Karpas-422 (cell line): Measurements from ENCODE around the gene MOK. TPM values are rescaled to one million over a fixed set of nuclear protein-coding genes. Genes with fewer than 3 reads are reported as not detected.
"Not testable (repeated sequence)": the region's sequence is repeated elsewhere in the genome, so short reads cannot be mapped to it uniquely, and the experiment has no call there.

Source experiments
- DNase-seq: peaks from one replicate; pipeline ENCODE4 v3.0.0-alpha.2; 2015
- H2AFZ ChIP-seq: fragments of 200-600 bp; sonication (generic); 2 replicates; pipeline ENCODE4 v1.6.1; 2014; ENCODE audit warnings: antibody characterized with exemption, low read length, mixed read lengths
- H3K27ac ChIP-seq: fragments of 200-600 bp; sonication (generic); 2 replicates; pipeline ENCODE4 v1.5.1; 2014; ENCODE audit warnings: mild to moderate bottlenecking, low read length, moderate library complexity
- H3K27me3 ChIP-seq: fragments of 200-600 bp; sonication (generic); 2 replicates; pipeline ENCODE4 v1.6.1; 2014; ENCODE audit warnings: low read length, mixed read lengths
- H3K36me3 ChIP-seq: fragments of 200-600 bp; sonication (generic); 2 replicates; pipeline ENCODE4 v1.6.1; 2014; ENCODE audit warnings: low read length, mixed read lengths; ENCODE audit not compliant: insufficient read depth
- H3K4me1 ChIP-seq: fragments of 200-600 bp; sonication (generic); 2 replicates; pipeline ENCODE4 v1.6.1; 2014; ENCODE audit warnings: mild to moderate bottlenecking, low read length, mixed read lengths
- H3K4me2 ChIP-seq: fragments of 200-600 bp; sonication (generic); 2 replicates; pipeline ENCODE4 v1.6.1; 2014; ENCODE audit warnings: low read length, low read depth, mild to moderate bottlenecking; ENCODE audit not compliant: poor library complexity, severe bottlenecking
- H3K4me3 ChIP-seq: fragments of 200-600 bp; sonication (generic); 2 replicates; pipeline ENCODE4 v1.5.1; 2014; ENCODE audit warnings: mild to moderate bottlenecking, antibody characterized with exemption, low read length, mixed read lengths
- H3K79me2 ChIP-seq: fragments of 200-600 bp; sonication (generic); 2 replicates; pipeline ENCODE4 v1.6.1; 2014; ENCODE audit warnings: mild to moderate bottlenecking, low read length, mixed read lengths
- H3K9ac ChIP-seq: fragments of 200-600 bp; sonication (generic); 2 replicates; pipeline ENCODE4 v1.6.0; 2014; ENCODE audit warnings: low read length
- H3K9me2 ChIP-seq: fragments of 200-600 bp; sonication (generic), shearing (Covaris generic); replicated peaks from 2 replicates; pipeline ENCODE4 v1.6.0; 2014; ENCODE audit warnings: mild to moderate bottlenecking, low read length, moderate library complexity; ENCODE audit not compliant: insufficient read depth
- H3K9me3 ChIP-seq: fragments of 300-700, 200-600 bp; sonication (generic); 2 replicates; pipeline ENCODE4 v1.6.1; 2014; ENCODE audit warnings: low read length, mixed read lengths
- H4K20me1 ChIP-seq: fragments of 200-600 bp; sonication (generic); 2 replicates; pipeline ENCODE4 v1.6.1; 2014; ENCODE audit warnings: mild to moderate bottlenecking, antibody characterized with exemption, low read length, low read depth; ENCODE audit not compliant: insufficient read depth
- total RNA-seq: library from RNA; depleted of rRNA; stranded (reverse); fragments of >200 nt; shearing (Covaris generic); gene quantifications from 2 replicates; pipeline ENCODE4 v1.2.3, GENCODE V29; 2014; ENCODE audit warnings: low replicate concordance

MOK gene
- total RNA-seq, 1 experiment from 2014 or later, result 4.4 TPM

- no peaks in the 10 kb centered on the region for H3K36me3 ChIP-seq
- H3K9me3 ChIP-seq, result no peaks in the 10 kb centered on the region
- H3K4me3 ChIP-seq, result no peak overlapping the region
- H3K4me2 ChIP-seq, result no peak overlapping the region
- H3K9me2 ChIP-seq, result no peaks in the 10 kb centered on the region
- H3K27me3 ChIP-seq, result no peaks in the 10 kb centered on the region
- no peak overlapping the region for H2AFZ ChIP-seq
- no peaks in the 10 kb centered on the region for H3K79me2 ChIP-seq
- H3K4me1 ChIP-seq, result no peaks in the 10 kb centered on the region
- no peak overlapping the region for H3K9ac ChIP-seq
- no peak for DNase-seq
- H3K27ac ChIP-seq, result no peak overlapping the region
- no peaks in the 10 kb centered on the region for H4K20me1 ChIP-seq
Observed at GRCh38 chr14:102252834-102253801, 51.8 kb downstream of the MOK start.

GRCh38 chr14:102251161-102251560 is 53.8 kb downstream of the MOK start:
- H3K4me1 ChIP-seq, result no peaks in the 10 kb centered on the region
- no peaks in the 10 kb centered on the region for H3K27me3 ChIP-seq
- no peaks in the 10 kb centered on the region for H4K20me1 ChIP-seq
- H3K9me3 ChIP-seq, result no peaks in the 10 kb centered on the region
- no peak overlapping the region for H3K4me3 ChIP-seq
- no peaks in the 10 kb centered on the region for H3K9me2 ChIP-seq
- H3K36me3 ChIP-seq, result no peaks in the 10 kb centered on the region
- no peak overlapping the region for H3K27ac ChIP-seq
- H3K9ac ChIP-seq, result no peak overlapping the region
- H2AFZ ChIP-seq, result no peak overlapping the region
- no peaks in the 10 kb centered on the region for H3K79me2 ChIP-seq
- H3K4me2 ChIP-seq, result no peak overlapping the region
- DNase-seq, result no peak

GRCh38 chr14:102250636-102251035 is 54.3 kb downstream of the MOK start:
- no peak overlapping the region for H3K27ac ChIP-seq
- no peaks in the 10 kb centered on the region for H3K9me3 ChIP-seq
- no peaks in the 10 kb centered on the region for H4K20me1 ChIP-seq
- no peaks in the 10 kb centered on the region for H3K4me1 ChIP-seq
- no peaks in the 10 kb centered on the region for H3K27me3 ChIP-seq
- no peaks in the 10 kb centered on the region for H3K9me2 ChIP-seq
- H3K36me3 ChIP-seq, result no peaks in the 10 kb centered on the region
- no peak overlapping the region for H3K9ac ChIP-seq
- H3K4me3 ChIP-seq, result no peak overlapping the region
- no peaks in the 10 kb centered on the region for H3K79me2 ChIP-seq
- no peak overlapping the region for H2AFZ ChIP-seq
- DNase-seq, result no peak
- H3K4me2 ChIP-seq, result no peak overlapping the region

GRCh38 chr14:102249981-102250380 is 55.0 kb downstream of the MOK start:
- Histone ChIP-seq H3K9me2 (no peaks in the 10 kb centered on the region), H3K9me3 (no peaks in the 10 kb centered on the region), H4K20me1 (no peaks in the 10 kb centered on the region), H3K4me3 (no peak overlapping the region), H3K79me2 (no peaks in the 10 kb centered on the region), H3K4me2 (no peak overlapping the region), H3K27ac (no peak overlapping the region), H2AFZ (no peak overlapping the region), H3K36me3 (no peaks in the 10 kb centered on the region), H3K4me1 (no peaks in the 10 kb centered on the region), H3K9ac (no peak overlapping the region), H3K27me3 (no peaks in the 10 kb centered on the region)
- DNase-seq, result no peak

- Histone ChIP-seq H3K27ac (no peak overlapping the region), H3K27me3 (no peaks in the 10 kb centered on the region), H3K79me2 (no peaks in the 10 kb centered on the region), H3K4me2 (no peak overlapping the region), H2AFZ (no peak overlapping the region), H3K4me1 (no peaks in the 10 kb centered on the region), H3K9me2 (no peaks in the 10 kb centered on the region), H3K4me3 (no peak overlapping the region), H3K9me3 (no peaks in the 10 kb centered on the region), H4K20me1 (no peaks in the 10 kb centered on the region), H3K9ac (no peak overlapping the region), H3K36me3 (no peaks in the 10 kb centered on the region)
- DNase-seq, result no peak
Observed at GRCh38 chr14:102249041-102249440, 55.9 kb downstream of the MOK start.

- H3K9me3 ChIP-seq, result no peaks in the 10 kb centered on the region
- DNase-seq, result no peak
- no peak overlapping the region for H3K27ac ChIP-seq
- no peaks in the 10 kb centered on the region for H3K79me2 ChIP-seq
- H3K27me3 ChIP-seq, result no peaks in the 10 kb centered on the region
- no peak overlapping the region for H3K4me3 ChIP-seq
- H4K20me1 ChIP-seq, result no peaks in the 10 kb centered on the region
- H3K9ac ChIP-seq, result no peak overlapping the region
- H3K4me2 ChIP-seq, result no peak overlapping the region
- no peaks in the 10 kb centered on the region for H3K36me3 ChIP-seq
- no peaks in the 10 kb centered on the region for H3K9me2 ChIP-seq
- H3K4me1 ChIP-seq, result no peaks in the 10 kb centered on the region
- H2AFZ ChIP-seq, result no peak overlapping the region
Observed at GRCh38 chr14:102248121-102248520, 56.8 kb downstream of the MOK start.

GRCh38 chr14:102246071-102246470 is 58.9 kb downstream of the MOK start:
- no peaks in the 10 kb centered on the region for H3K27me3 ChIP-seq
- H3K79me2 ChIP-seq, result no peaks in the 10 kb centered on the region
- H2AFZ ChIP-seq, result no peak overlapping the region
- no peaks in the 10 kb centered on the region for H4K20me1 ChIP-seq
- H3K27ac ChIP-seq, result no peak overlapping the region
- no peaks in the 10 kb centered on the region for H3K36me3 ChIP-seq
- H3K4me2 ChIP-seq, result no peak overlapping the region
- no peaks in the 10 kb centered on the region for H3K9me2 ChIP-seq
- DNase-seq, result no peak
- no peak overlapping the region for H3K4me3 ChIP-seq
- H3K9me3 ChIP-seq, result no peaks in the 10 kb centered on the region
- no peaks in the 10 kb centered on the region for H3K4me1 ChIP-seq
- no peak overlapping the region for H3K9ac ChIP-seq

GRCh38 chr14:102243795-102244194 is 61.2 kb downstream of the MOK start:
- H3K9ac ChIP-seq, H3K27ac ChIP-seq, H3K36me3 ChIP-seq, H3K4me3 ChIP-seq, H3K27me3 ChIP-seq, DNase-seq, H3K79me2 ChIP-seq, H4K20me1 ChIP-seq, H3K4me1 ChIP-seq, H2AFZ ChIP-seq, H3K4me2 ChIP-seq, H3K9me3 ChIP-seq, H3K9me2 ChIP-seq: not testable (repeated sequence)
